HG03469 (cell line): ENCODE results near the gene GPR152.

Source experiments
- ATAC-seq: cut with Tn5 transposase; IDR thresholded peaks from one replicate; pipeline ENCODE4 v1.9.1; 2021; ENCODE audit warnings: mild to moderate bottlenecking, moderate library complexity, moderate number of reproducible peaks; ENCODE audit not compliant: unreplicated experiment

GPR152 gene, protein sequence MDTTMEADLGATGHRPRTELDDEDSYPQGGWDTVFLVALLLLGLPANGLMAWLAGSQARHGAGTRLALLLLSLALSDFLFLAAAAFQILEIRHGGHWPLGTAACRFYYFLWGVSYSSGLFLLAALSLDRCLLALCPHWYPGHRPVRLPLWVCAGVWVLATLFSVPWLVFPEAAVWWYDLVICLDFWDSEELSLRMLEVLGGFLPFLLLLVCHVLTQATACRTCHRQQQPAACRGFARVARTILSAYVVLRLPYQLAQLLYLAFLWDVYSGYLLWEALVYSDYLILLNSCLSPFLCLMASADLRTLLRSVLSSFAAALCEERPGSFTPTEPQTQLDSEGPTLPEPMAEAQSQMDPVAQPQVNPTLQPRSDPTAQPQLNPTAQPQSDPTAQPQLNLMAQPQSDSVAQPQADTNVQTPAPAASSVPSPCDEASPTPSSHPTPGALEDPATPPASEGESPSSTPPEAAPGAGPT

DNA sequence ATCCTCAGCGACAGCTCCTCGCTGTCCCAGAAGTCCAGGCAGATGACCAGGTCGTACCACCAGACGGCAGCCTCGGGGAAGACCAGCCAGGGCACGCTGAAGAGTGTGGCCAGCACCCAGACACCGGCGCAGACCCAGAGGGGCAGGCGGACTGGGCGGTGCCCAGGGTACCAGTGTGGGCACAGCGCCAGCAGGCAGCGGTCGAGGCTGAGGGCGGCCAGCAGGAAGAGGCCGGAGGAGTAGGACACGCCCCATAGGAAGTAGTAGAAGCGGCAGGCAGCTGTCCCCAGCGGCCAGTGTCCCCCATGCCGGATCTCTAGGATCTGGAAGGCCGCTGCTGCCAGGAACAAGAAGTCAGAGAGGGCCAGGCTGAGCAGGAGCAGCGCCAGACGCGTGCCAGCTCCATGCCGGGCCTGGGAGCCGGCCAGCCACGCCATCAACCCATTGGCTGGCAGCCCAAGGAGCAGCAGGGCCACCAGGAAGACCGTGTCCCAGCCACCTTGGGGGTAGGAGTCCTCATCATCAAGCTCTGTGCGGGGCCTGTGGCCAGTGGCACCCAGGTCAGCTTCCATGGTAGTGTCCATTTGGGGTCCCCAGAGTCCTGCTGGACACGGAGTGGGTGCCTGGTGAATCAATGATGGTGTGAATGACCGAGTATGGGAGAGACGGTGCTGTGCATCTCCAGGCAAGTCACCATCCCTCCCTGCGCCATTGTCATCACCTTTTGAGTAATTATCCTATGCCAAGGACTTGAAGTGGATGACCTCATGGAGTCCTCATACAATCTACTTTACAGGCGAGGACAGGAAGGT lies at the start of gene GPR152:
TSS of gene GPR152 (minus strand) at position 589 of the 812 bp plus-strand sequence. CDS start at position 584, 5 bp downstream.
- no peak for ATAC-seq

DNA sequence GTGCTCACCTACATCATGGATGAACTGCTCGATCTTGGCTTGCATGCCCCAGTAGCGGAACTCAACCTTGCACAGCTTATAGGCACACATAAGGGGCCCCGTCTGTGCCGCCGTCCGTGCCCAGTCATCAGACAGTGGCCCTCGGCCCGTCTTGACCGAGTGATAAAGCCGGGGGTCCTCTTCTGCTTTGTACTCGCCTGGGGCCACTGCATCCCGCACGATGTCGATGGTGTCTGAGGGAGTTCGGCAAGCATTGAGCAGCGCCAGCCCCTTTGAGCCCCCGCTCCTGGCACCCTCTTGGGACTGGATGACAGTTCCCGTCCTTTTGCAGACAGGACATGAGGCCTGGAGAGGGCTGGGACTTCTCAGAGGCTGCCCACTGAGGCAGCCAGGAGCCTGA lies 49.3 kb upstream of the GPR152 start:
- no peak for ATAC-seq

DNA sequence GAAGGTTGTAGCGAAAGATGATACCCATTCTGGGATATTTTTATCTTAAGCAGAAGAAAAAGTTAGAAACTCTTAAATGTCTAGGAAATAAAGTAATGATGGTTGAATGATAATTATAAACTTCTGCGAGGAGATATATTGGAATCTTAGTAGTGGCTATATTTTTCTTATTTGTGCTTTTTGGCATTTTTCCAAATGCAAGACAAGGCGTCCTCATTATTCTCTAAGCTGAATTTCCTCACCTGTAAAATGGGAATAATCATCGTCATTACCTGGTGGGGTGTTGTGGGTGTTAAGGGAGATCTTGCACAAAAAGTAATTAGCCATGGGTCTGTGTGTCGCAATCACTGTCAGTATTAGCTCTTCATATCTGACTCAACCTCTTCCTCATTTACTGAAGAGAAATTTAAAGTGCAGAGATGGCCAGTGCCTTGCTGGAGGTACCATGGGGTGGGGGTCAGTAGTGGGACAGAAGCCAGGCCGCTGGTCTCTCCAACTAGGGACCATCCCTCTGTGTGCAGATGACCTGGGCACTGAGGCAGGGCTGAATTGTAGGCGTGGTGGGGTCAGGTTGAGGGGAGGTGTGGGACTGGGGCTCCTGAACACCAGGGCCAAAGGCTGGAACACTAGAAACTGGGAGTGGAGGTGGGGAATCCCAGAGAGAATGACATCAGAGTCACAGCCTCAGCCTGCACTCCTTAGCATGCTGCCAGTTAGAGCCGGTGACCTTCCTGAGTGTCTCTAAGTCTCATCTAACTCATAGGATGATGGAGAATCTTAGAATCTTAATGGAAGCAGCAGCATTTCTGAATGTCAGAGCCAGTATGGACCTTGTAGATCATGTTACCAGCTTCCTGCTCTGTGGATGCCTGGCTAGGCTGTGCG lies 48.5 kb upstream of the GPR152 start:
- ATAC-seq: no peak

DNA sequence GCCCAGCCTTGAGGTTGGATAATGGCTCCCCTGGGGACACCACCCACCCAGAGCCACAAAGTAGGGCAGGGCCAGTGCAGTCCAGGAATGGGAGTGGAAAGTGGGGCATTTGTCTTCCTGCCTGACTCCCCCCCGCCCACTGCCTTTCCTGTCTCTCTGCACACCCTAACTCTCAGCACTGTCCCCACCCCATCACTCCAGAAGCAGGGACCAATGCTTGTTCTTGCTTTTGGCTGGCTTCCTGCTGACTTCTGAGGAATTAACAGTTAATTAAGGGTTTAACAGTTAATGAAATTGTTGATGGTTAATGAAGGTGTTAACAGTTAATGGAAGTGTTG lies 47.9 kb upstream of the GPR152 start:
- no peak for ATAC-seq

DNA sequence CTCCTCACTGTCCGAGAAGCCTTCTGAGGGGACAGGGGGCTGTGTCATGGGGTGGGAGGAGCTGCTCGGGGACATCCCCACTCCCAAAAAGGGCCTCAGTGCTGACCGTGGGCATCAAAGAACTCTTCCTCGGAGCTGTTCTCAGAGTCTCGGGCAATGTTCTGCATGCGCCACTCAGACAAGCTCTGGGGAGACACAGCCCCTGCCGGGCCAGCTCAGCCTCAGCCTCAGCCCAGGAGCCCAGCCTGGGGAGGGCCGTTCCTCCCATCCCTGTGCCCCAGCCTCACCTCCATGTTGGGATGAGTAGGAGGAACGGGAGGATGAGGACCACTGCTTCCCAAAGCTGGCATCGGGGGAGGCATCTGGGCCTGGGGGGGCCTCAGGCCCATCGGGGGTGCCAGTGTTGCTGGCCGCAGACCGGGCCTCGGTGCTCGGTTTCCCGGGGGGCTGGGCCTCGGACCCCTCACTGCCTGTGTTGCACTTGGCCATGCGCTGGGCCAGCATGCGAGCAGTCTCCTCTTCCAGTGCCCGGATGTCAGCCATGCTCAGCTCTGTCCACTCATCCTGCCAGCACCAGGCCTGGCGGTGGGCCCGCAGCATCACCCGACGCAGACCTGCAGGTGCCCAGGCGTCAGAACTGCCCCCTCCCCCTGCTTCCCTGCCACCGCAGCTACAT lies 47.4 kb upstream of the GPR152 start:
- ATAC-seq: no peak

DNA sequence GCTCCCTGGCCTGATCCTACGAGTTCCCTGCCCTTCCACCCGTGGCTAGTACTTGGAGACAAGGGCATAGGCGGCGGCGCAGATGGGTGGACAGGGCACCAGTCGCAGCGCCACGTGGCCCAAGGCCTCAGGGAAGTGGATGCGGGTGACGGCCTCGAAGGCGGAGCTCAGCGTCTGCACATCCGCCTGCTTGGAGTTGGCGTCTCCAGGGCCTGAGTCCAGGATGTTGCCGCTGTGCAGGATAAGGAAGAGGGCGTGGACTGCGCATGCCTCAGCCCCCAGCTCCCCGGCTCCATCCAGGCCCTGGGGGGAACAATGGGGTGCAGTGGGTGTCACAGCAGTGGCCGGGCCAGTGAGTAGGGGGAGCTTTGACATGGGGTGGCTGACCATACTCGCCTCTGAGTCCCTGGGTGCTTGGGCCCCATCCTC lies 46.0 kb upstream of the GPR152 start:
- ATAC-seq: no peak

DNA sequence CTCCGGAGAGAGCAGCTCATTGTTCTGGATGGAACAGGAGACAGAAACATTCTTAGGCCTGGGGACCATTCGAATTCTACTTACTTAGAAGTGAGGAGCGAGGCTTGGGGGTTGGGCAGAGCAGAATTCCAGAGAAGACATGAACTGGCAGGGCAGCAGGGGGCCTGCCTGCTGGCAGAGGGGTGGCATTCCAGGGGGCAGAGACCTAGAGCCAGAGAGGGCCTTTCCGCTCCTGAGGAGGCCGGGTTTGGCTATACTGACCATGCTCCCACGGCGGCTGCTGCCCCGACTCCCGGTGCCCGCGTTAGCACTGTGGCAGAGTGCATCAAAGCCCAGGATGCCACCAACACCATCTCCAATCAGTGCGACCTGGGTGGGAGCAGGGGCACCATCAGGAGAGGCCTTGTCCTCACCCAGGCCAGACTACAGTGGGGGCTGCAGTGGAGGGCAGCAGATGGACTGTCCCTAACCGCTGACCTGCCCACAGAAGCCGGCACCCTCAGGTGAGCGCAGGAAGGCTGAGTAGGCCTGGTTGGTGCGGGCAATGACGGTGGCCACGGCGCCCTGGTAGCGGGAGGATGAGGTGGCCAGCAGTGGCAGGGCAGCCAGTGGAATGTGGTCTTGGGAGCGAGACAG lies 45.2 kb upstream of the GPR152 start:
- no peak for ATAC-seq

DNA sequence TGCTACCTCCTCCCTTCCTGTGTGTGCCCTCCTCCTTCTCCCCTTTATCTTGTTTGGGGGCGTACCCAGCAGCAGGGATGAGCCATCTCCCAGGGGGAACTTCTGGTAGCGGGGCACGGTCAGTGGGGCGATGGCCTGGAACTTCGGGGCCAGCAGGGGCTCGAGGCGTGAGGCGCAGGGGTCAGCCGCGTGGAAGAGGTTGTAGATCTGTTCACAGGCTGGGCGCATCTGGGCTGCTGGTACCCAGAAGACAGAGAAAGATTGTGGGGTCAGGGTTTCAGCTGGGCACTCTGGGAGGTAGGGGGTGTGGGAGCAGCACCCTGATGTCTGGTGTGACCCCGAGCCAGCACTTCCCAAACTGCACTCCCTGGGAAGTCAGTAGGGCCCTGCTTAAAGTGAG lies 43.6 kb upstream of the GPR152 start:
- no peak for ATAC-seq

DNA sequence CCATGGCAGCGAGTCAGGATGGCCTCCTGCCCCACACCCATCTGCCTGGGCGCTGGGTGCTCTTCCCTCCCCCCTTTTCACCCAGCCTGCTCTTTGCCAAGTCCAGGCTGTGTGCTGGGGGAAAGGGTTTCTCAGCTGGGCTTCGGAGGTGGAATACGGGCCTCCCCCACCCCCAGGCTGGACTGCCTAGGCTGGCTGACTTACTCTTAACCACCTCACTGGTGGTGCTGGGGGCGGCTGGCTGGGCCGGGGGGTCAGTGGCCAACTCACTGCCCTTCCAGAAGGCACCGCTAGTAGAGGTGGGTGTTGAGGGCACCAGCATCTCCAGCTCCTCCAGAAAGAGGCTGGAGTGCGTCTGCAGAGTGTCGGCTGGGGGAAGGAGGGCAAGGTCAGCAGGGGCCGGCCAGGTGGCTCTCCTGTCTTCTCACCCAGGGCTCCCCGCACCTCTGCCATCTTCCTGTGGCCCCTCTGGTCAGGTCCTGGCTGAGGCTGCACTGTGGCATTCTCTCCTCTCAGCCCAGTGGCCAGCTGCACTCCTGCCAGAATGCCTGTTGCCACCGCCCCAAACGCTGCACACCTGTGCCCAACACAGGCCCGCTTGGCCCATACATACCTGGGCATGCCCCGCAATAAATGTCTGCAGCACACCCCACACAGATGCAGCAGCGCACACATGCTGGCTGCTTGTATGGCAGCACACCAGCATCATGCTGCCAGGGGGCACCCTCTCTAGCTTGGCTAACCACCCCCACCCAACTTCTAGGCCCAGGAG lies 42.9 kb upstream of the GPR152 start:
- no peak for ATAC-seq

DNA sequence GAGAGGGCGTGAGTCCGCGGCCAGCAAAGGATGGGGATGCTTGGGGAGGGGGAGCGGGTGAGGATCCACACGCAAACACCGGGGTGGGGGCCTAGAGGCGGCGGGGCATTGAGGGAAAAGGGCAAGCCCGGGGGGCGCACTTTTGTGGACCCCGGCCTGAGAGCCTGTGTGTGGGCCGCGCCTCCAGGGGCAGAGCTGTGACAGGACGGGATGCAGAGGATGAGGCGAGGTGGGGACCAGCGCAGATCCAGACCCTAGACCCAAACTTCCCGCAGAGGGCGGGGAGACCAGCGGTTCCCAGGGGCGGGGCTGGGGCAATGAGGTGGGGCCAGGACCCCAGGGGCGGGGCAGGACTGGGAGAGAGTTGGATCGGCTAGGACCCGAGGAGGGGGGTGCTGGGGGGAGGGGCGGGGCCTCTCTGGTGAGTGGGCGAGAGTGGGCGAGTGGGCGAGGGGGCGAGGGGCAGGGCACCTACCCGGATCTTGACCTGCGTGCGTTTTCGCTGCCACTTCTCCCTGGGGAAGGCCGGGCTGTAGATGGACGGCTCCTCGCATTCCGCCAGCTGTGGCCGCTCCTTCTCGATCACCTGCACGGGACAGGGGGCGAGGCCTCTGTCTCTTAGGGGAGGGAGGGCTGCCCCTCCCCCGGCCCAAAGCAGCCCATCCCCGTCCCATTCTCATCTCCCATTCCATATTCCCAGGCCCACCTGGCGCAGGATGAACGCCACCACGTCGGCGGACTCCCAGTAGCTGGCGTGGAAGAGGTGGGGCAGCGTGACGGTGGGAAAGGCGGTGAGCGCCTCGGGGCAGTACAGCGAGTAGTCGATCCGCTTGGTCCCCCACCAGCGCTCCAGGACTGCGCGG lies 42.1 kb upstream of the GPR152 start:
- ATAC-seq: no peak

DNA sequence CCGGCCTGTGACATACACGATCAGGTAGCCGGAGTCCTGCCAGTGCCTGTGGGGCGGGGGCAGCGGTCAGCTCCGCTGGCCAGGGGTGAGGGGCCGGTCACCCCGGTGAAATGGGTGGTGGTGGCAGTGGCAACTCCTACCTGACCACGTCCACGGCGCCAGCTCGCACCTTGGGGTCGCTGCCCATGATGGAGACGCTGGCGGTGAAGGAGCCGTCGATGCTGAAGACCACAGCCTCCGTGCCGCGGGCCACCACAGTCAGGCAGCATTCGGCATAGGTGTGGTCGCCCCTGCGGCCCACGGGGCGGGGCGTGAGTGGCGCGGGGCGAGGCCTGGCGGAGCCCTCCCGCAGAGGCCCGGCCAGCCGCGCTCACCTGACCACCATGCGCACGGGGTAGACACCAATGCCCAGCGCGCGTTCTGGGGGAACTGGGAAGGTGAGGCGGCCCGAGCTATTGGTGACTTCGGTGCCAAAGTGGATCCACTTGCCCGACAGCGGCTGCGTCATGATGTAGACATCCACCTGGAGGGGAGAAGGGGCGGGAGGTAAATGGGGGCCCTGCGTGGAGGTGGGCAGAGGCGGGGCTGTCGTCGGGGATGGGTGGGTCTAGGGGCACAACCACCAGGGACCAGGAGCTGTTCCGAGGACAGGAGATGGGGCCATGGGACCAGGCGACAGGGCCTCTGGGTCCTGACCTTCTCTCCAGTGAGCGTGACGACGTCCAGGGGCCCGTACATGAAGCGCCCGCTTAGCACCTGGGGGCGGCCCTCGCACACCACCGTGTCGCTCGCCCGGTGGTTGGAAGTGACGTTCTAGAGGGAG lies 41.2 kb upstream of the GPR152 start:
- ATAC-seq: no peak

DNA sequence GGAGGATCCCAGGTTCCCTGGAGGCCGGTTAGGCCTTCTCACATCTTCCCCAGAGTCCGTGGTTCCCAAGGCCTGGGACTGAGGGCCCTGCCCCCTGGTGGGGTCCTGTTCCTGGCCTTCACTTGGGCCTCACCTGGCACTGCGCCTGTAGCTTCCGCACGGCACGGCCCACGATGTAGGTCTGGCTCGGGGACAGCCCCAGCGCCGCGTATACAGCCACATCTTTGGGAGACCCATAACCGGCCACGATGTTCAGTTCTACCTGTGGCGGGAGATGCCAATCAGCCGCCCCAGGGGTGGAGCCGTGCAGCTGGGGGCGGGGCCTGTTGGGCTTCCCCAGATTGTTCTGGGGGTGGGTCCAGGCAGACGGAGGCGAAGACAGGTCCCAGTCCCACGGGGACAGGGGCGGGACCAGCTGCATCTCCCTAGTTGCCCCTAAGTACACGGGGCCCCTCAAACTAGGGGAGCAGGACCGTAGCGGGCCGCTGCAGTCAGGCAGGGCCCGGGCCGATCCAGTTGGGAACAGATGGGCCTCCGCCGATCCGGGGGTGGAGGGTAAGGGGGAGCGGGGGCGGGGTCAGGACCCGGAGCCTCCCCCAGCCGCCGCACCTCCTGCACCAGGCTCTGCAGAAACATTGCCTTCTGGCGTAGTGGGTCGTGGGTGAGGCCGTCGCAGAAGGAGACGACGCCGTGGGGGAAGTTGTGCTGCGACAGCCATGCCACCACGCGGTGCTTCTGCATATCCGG lies 40.4 kb upstream of the GPR152 start:
- no peak for ATAC-seq

DNA sequence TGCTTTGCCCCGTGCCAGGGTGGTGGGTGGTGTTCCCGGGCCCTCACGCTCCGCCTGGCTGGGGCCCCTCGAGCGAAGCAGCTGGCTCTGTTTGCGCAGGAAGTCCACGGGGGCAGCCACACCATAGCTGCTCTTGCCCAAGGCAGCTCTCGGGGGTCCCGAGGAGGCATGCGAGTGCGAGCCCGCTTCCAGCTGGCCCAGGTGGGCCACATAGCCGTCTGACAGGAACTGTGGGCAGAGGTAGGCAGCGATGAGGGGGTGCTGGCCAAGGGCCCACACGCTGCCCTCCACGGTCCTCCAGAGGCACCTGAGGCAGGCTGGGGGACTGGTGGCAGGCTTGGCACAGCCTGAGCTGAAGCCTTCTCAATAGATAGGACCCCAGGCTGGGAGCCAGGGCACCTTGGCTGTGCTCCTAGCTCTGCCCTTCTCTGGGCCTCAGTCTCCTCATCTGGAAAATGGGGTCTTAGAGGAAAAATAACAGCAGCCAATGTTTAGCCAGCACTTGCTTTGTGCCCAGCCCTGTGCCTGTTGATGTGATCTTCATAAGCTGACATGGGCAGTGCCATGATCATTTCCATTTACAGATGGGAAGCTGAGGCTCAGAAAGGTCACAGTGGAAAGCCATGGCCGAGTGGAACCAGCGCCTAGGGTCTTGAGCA lies 39.7 kb upstream of the GPR152 start:
- ATAC-seq: no peak

DNA sequence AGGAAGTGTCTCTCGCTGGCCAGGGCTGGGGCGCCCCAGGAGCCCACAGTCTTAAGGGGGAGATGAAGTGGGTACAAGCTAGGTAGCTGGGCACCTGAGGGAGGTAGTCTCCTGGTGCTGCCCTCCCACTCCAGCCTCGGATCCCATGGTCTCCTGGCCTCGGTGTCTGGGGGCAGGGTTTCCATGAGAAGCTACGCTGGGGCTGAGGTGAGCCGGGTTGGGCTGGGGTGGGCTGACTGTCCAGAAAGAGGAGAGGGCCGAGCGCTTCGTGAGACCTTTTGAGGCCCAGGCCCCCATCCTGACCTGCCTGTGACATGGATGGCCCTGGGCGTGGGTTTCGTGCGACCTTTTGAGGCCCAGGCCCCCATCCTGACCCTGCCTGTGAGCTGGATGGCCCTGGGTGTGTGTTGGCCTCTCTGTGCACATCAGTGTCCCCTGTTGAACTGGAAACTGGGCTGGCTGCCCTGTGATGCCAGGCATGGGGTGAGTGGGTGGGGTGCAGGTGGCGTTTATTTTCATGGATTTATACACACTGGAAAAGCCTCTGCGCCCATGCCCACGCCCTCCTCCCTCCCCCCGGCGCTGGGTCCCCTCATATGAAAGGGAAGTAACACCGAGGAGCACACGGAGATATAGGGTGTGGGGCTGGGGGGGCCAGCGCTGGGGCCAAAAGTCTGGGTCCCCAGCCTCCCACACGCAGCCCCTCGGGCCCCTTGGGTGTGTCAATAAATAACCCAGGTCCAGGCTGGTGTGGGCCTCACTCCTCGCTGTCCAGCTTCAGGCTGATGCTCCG lies 38.9 kb upstream of the GPR152 start:
- ATAC-seq: no peak

DNA sequence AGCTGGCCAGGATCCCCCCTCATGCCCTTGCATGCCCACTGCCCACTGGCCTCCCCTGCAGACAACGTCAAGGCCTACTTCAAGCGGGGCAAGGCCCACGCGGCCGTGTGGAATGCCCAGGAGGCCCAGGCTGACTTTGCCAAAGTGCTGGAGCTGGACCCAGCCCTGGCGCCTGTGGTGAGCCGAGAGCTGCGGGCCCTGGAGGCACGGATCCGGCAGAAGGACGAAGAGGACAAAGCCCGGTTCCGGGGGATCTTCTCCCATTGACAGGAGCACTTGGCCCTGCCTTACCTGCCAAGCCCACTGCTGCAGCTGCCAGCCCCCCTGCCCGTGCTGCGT lies 38.2 kb upstream of the GPR152 start:
- ATAC-seq: no peak
